ENCODE measurements around the gene LGR6. TPM values are rescaled to one million over a fixed set of nuclear protein-coding genes. Genes with fewer than 3 reads are reported as not detected.

The LGR6 gene
- total and polyA plus RNA-seq, 2 of the 8 experiments (the other 6 are each of a cell fraction or from before 2014, with no cell fraction given): 0.50 to 1.0 TPM

- no peak overlapping the region for H2BK5ac ChIP-seq (ENCODE audit: low read depth, low read length)
- H3K4me3 ChIP-seq (ENCODE audit: extremely low read depth in 1 of 4, insufficient read depth in 2 of 4, low read depth in 3 of 4, low read length in 4 of 4): no peak overlapping the region
- no peaks in the 10 kb centered on the region for H3K79me2 ChIP-seq (ENCODE audit: control insufficient read depth in 1 of 2, insufficient read depth in 2 of 2, low read length in 2 of 2)
- H2BK20ac ChIP-seq (ENCODE audit: low read length): no peak overlapping the region
- H2BK120ac ChIP-seq (replicated peaks; ENCODE audit: low read depth, low read length): no peak overlapping the region
- FAIRE-seq (no peak), DNase-seq (ENCODE audit: low read depth in 1 of 2, low spot score in 2 of 2) (no peak)
- H3K9ac ChIP-seq (replicated peaks in 1 of 4; ENCODE audit: extremely low read depth in 1 of 4, low read depth in 3 of 4, low read length in 3 of 4): no peak overlapping the region
- H3K27ac ChIP-seq (ENCODE audit: low read depth, low read length): no peak overlapping the region
- CTCF ChIA-PET (ENCODE audit: partially characterized antibody): interaction anchor here (0.9 to 1.3 kb wide), 4 partner anchors 9 to 102 kb away, joined by 3 to 4 read pairs (median 3); no protein-coding TSS in a partner anchor
- no peaks in the 10 kb centered on the region for H3K4me1 ChIP-seq (replicated peaks in 1 of 4; ENCODE audit: control insufficient read depth in 3 of 4, insufficient read depth in 4 of 4, low read length in 3 of 4)
- H4K91ac ChIP-seq (replicated peaks; ENCODE audit: insufficient read length, low read length): no peak overlapping the region
- H4K20me1 ChIP-seq (replicated peaks in 1 of 2; ENCODE audit: control insufficient read depth in 1 of 2, insufficient read depth in 2 of 2, low read length in 2 of 2): no peaks in the 10 kb centered on the region
- H4K8ac ChIP-seq (ENCODE audit: extremely low read depth, insufficient read depth, low read length): no peak overlapping the region
- H2BK15ac ChIP-seq (ENCODE audit: low read length): no peak overlapping the region
- POLR2A ChIA-PET (ENCODE audit: partially characterized antibody): no interaction called here
- H3K36me3 ChIP-seq (ENCODE audit: control insufficient read depth in 2 of 4, insufficient read depth in 4 of 4, low read length in 3 of 4): no peaks in the 10 kb centered on the region
- no peaks in the 10 kb centered on the region for H3K9me3 ChIP-seq (ENCODE audit: insufficient read depth in 2 of 2, low read depth in 1 of 2, low read length in 1 of 2)
- no peak overlapping the region for H3K4ac ChIP-seq (replicated peaks; ENCODE audit: insufficient read length, low read depth, low read length)
- H3K23me2 ChIP-seq (ENCODE audit: low read depth, low read length): no peaks in the 10 kb centered on the region
- H2AFZ ChIP-seq (ENCODE audit: low read length): no peak overlapping the region
- no peaks in the 10 kb centered on the region for H3K79me1 ChIP-seq (ENCODE audit: low read depth, low read length)
- H3K27me3 ChIP-seq (replicated peaks in 1 of 4; ENCODE audit: control insufficient read depth in 3 of 4, extremely low read depth in 1 of 4, insufficient read depth in 3 of 4, low read length in 3 of 4): no peaks in the 10 kb centered on the region
- no peak overlapping the region for H2BK12ac ChIP-seq (ENCODE audit: low read depth, low read length)
- H3K4me2 ChIP-seq (ENCODE audit: insufficient read depth in 1 of 2, low read depth in 2 of 2, low read length in 2 of 2): no peak overlapping the region
- H2AK5ac ChIP-seq (ENCODE audit: low read depth, low read length): no peak overlapping the region
- H3K56ac ChIP-seq (replicated peaks; ENCODE audit: insufficient read length, low read depth, low read length): no peak overlapping the region
- H3K23ac ChIP-seq (ENCODE audit: insufficient read length): no peak overlapping the region
- WGBS, 2 experiments (ENCODE audit: extremely low coverage in 1 of 2, insufficient coverage in 1 of 2, insufficient read length in 1 of 2, insufficient replicate concordance in 2 of 2, low coverage in 1 of 2, low lambda C conversion rate in 2 of 2, missing lambda C conversion rate in 1 of 2): 87% methylated on average over 3 of the region's 3 CpGs; no CpG with 5 or more reads in 1 of the 2 experiments
- H3K18ac ChIP-seq (ENCODE audit: extremely low read depth, low read length): no peak overlapping the region
- TF ChIP-seq SP4 (IDR thresholded peaks at IDR 0.05; ENCODE audit: low read length) (no peak), KDM4A (IDR thresholded peaks at IDR 0.05; ENCODE audit: low read depth, low read length, severe bottlenecking) (no peak), POLR2A (IDR thresholded peaks at IDR 0.05; ENCODE audit: control extremely low read depth in 1 of 2, low read depth in 2 of 2, low read length in 2 of 2) (no peak), MAX (IDR thresholded peaks at IDR 0.05) (no peak)
- H3K14ac ChIP-seq (ENCODE audit: insufficient read length): no peak overlapping the region
- H4K5ac ChIP-seq (ENCODE audit: insufficient read length, low read depth, low read length): no peak overlapping the region
Measured at GRCh38 chr1:202288177-202288576, 94.6 kb downstream of the LGR6 start.
